ENCODE results near the gene FAM50B. TPM values are rescaled to one million over a fixed set of nuclear protein-coding genes. Genes with fewer than 3 reads are reported as not detected.

FAM50B gene
- total and polyA plus RNA-seq, 2 of the 13 experiments (the other 11 are each of a cell fraction or from before 2014, with no cell fraction given): 0.05 TPM; not detected in 1

- TF ChIP-seq NR3C1 (CRISPR knock-in tag; IDR thresholded peaks at IDR 0.05) (no peak), JUNB (CRISPR knock-in tag; IDR thresholded peaks at IDR 0.05; ENCODE audit: borderline replicate concordance) (no peak), KLF15 (CRISPR knock-in tag; IDR thresholded peaks at IDR 0.05; ENCODE audit: borderline replicate concordance) (no peak), ZHX2 (IDR thresholded peaks at IDR 0.05; ENCODE audit: low read depth) (0 out of 2 replicates have a peak, but pooled peaks have one; percentile 27), ZHX2 (CRISPR knock-in tag; IDR thresholded peaks at IDR 0.05; ENCODE audit: borderline replicate concordance) (no peak), CHD2 (IDR thresholded peaks at IDR 0.05; ENCODE audit: low read depth, low read length) (no peak), ZNF576 (CRISPR knock-in tag; IDR thresholded peaks at IDR 0.05) (no peak), THYN1 (CRISPR knock-in tag; IDR thresholded peaks at IDR 0.05; ENCODE audit: borderline replicate concordance, low read depth) (no peak), CAMTA2 (CRISPR knock-in tag; IDR thresholded peaks at IDR 0.05; ENCODE audit: borderline replicate concordance) (no peak), ZNF280D (CRISPR knock-in tag; IDR thresholded peaks at IDR 0.05) (peak; percentile 84; the same call in 1 of the 2 replicates), REL (CRISPR knock-in tag; conservative IDR thresholded peaks at IDR 0.05) (no peak), SAP130 (CRISPR knock-in tag; IDR thresholded peaks at IDR 0.05; ENCODE audit: low read depth) (peak; percentile 91), HNF1A (IDR thresholded peaks at IDR 0.05; ENCODE audit: low read depth) (peak; percentile 31; the same call in 1 of the 2 replicates), HNF1A (CRISPR knock-in tag; IDR thresholded peaks at IDR 0.05; ENCODE audit: borderline replicate concordance) (peak; percentile 48; the same call in 1 of the 2 replicates), ZBTB20 (CRISPR knock-in tag; IDR thresholded peaks at IDR 0.05; ENCODE audit: borderline replicate concordance, low read depth) (peak; percentile 67; the same call in 1 of the 2 replicates)
These were observed 14.0 kb upstream of the FAM50B start (continued) for GRCh38 chr6:3835055-3835731.

All from HepG2 (cell line).